ENCODE results near the gene MICU1. TPM values are rescaled to one million over a fixed set of nuclear protein-coding genes. Genes with fewer than 3 reads are reported as not detected.

Gene MICU1
- total RNA-seq, 1 donor from 2014 or later, result 29.2 TPM

DNA sequence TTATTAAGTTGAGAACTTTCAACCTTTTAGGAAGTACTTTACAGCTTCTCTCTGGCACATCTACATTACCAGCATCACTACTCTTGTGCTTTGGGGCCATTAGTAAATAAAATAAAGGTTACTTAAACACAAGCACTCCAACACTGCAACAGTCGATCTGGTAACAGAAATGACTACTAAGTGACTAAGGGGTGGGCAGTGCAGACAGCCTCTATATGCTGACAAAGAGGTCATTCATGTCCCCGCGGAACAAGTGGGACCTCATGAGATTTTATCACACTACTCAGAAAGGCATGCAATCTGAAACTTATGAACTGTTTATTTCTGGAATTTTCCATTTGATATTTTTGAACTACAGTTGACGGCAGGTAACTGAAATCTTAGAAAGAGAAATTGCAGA is 159.9 kb downstream of the MICU1 start:
- DNase-seq (ENCODE audit: extremely low spot score in 2 of 2), result no peak
- TF ChIP-seq POLR2A (IDR thresholded peaks at IDR 0.05) (no peak), POLR2AphosphoS5 (IDR thresholded peaks at IDR 0.05; ENCODE audit: insufficient read depth in 1 of 2, low read depth in 1 of 2) (no peak)
- TF ChIP-seq, protein P1, sequence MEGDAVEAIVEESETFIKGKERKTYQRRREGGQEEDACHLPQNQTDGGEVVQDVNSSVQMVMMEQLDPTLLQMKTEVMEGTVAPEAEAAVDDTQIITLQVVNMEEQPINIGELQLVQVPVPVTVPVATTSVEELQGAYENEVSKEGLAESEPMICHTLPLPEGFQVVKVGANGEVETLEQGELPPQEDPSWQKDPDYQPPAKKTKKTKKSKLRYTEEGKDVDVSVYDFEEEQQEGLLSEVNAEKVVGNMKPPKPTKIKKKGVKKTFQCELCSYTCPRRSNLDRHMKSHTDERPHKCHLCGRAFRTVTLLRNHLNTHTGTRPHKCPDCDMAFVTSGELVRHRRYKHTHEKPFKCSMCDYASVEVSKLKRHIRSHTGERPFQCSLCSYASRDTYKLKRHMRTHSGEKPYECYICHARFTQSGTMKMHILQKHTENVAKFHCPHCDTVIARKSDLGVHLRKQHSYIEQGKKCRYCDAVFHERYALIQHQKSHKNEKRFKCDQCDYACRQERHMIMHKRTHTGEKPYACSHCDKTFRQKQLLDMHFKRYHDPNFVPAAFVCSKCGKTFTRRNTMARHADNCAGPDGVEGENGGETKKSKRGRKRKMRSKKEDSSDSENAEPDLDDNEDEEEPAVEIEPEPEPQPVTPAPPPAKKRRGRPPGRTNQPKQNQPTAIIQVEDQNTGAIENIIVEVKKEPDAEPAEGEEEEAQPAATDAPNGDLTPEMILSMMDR (IDR thresholded peaks at IDR 0.05), result no peak
- H3K27ac ChIP-seq, result no peak overlapping the region
- intact Hi-C loops (cut with DNase I), result no loop called here
- no peaks in the 10 kb centered on the region for H3K9me3 ChIP-seq
- no peaks in the 10 kb centered on the region for H3K27me3 ChIP-seq
- peaks cover 0 to 3% of the 10 kb centered on the region in 2 donors for H3K36me3 ChIP-seq
- H3K4me1 ChIP-seq, result no peaks in the 10 kb centered on the region
- H3K4me3 ChIP-seq, result no peak overlapping the region

DNA sequence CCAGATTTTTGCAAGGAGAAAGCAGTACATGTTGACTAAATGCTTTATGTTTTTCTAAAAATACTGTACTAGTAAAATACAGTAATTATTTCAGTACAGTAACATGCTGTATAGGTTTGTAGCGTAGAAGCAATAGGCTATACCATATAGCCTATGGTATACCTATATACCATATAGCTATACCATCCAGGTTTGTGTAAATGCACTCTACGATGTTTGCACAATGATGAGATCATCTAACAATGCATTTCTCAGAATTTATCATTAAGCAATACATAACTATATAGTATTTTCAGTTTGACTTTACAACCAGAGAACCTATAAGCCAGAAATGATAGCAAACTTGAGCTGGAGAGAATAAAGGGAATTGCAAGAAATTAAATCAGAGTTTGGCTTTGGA is 161.4 kb downstream of the MICU1 start:
- TF ChIP-seq POLR2AphosphoS5 (IDR thresholded peaks at IDR 0.05; ENCODE audit: insufficient read depth in 1 of 2, low read depth in 1 of 2), result no peak
- TF ChIP-seq, protein P1 (IDR thresholded peaks at IDR 0.05), result no peak
- no peak for TF ChIP-seq POLR2A (IDR thresholded peaks at IDR 0.05)
- no peak for DNase-seq (ENCODE audit: extremely low spot score in 2 of 2)
- Histone ChIP-seq H3K9me3 (no peaks in the 10 kb centered on the region), H3K27ac (no peak overlapping the region), H3K4me1 (no peaks in the 10 kb centered on the region), H3K4me3 (no peak overlapping the region), H3K27me3 (no peaks in the 10 kb centered on the region), H3K36me3 (no peaks in the 10 kb centered on the region)
- intact Hi-C loops (cut with DNase I), result no loop called here

DNA sequence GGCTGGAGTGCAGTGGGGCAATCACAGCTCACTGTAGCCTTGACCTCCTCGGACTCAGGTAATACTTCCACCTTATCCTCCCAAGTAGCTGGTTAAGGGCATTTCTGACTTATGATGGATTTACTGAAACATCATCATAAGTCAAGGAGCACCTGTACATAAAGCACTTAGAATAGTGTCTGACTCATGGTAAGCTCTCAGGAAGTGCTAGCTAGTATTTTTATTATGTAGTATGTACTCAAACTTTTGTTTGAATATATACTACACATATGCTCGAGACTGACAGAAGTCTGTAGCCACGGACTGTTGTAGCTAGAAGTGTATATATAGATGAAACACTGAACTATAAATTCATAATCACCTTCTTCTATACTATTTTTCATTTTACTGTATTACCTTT is 163.6 kb downstream of the MICU1 start:
- intact Hi-C loops (cut with DNase I), result no loop called here
- Histone ChIP-seq H3K36me3 (no peaks in the 10 kb centered on the region), H3K4me3 (no peak overlapping the region), H3K4me1 (no peaks in the 10 kb centered on the region), H3K27me3 (no peaks in the 10 kb centered on the region), H3K9me3 (no peaks in the 10 kb centered on the region), H3K27ac (no peak overlapping the region)
- no peak for TF ChIP-seq POLR2AphosphoS5 (IDR thresholded peaks at IDR 0.05; ENCODE audit: insufficient read depth in 1 of 2, low read depth in 1 of 2)
- no peak for TF ChIP-seq POLR2A (IDR thresholded peaks at IDR 0.05)
- TF ChIP-seq, protein P1 (IDR thresholded peaks at IDR 0.05), result no peak
- no peak for DNase-seq (ENCODE audit: extremely low spot score in 2 of 2)

DNA sequence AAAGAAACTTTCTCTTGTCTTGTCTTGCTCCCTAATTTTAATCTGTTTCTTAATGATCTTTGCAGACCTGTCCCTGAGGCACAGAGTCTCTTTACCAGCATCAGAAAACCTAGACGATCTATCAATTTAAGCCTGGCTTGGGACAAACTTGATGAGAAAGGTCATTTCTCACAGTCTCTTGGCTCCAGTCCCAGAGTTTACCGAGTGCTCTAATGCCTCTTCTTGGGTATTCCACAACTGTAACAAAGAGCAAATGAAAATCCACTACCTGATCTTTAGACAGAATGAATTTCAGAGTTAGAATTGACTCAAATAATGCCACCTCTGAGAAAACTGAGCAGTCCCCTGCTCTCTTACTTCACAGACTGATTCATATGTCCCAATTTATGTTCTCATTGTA is 164.8 kb downstream of the MICU1 start:
- DNase-seq (ENCODE audit: extremely low spot score in 2 of 2), result no peak
- H3K27me3 ChIP-seq, result no peaks in the 10 kb centered on the region
- H3K9me3 ChIP-seq, result no peaks in the 10 kb centered on the region
- TF ChIP-seq POLR2A (IDR thresholded peaks at IDR 0.05) (no peak), POLR2AphosphoS5 (IDR thresholded peaks at IDR 0.05; ENCODE audit: insufficient read depth in 1 of 2, low read depth in 1 of 2) (no peak)
- TF ChIP-seq, protein P1 (IDR thresholded peaks at IDR 0.05), result no peak
- H3K36me3 ChIP-seq, result no peaks in the 10 kb centered on the region
- no peak overlapping the region for H3K4me3 ChIP-seq
- H3K4me1 ChIP-seq, result no peaks in the 10 kb centered on the region
- intact Hi-C loops (cut with DNase I), result no loop called here
- no peak overlapping the region for H3K27ac ChIP-seq

DNA sequence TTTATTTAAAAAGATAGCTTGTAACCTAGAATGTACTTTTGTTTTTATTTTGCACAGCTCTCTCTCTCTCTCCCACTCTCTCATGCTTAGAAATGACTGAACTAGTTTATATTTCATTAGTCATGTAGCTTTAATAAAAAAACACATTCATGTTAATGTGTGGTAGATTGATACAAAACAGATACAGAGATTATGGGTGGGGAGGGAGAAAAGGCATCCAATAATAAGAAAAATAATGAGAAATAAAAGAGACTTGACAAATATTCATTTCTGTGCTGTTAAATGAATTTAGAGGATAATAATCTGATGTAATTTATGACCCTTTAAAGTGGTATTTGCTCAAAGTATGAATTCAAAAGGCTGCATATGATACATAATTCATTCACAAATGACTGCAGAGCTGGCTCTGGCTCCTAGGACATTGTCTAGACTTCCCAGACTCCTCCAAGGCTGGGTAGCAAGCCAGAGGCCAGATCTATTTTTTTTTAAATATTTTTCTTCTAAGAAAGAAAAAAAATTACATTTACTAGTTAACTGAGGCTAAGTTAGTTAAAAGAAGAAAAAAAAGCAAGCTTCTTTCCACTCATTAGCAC is 165.5 kb downstream of the MICU1 start:
- Histone ChIP-seq H3K9me3 (no peaks in the 10 kb centered on the region), H3K4me1 (no peaks in the 10 kb centered on the region), H3K27me3 (no peaks in the 10 kb centered on the region), H3K36me3 (no peaks in the 10 kb centered on the region), H3K4me3 (no peak overlapping the region), H3K27ac (no peak overlapping the region)
- intact Hi-C loops (cut with DNase I), result no loop called here
- no peak for DNase-seq (ENCODE audit: extremely low spot score in 2 of 2)
- no peak for TF ChIP-seq POLR2AphosphoS5 (IDR thresholded peaks at IDR 0.05; ENCODE audit: insufficient read depth in 1 of 2, low read depth in 1 of 2)
